ENCODE measurements around the gene POC1B.

POC1B gene

GRCh38 chr12:89411846-89412245 lies 114.0 kb downstream of the POC1B start:
- DNase-seq (ENCODE audit: low read depth) = no peak
- no peak overlapping the region for H3K4me3 ChIP-seq (ENCODE audit: low read depth, low read length)

GRCh38 chr12:89411234-89411633 lies 114.6 kb downstream of the POC1B start:
- no peak for TF ChIP-seq CTCF (conservative IDR thresholded peaks at IDR 0.05; ENCODE audit: low read depth, low read length)
- no peak overlapping the region for H3K4me3 ChIP-seq (ENCODE audit: low read depth, low read length)
- no peak for DNase-seq (ENCODE audit: low read depth)

More at GRCh38 chr12:89411846-89412245, 114.0 kb downstream of the POC1B start:
- no peak for TF ChIP-seq CTCF (conservative IDR thresholded peaks at IDR 0.05; ENCODE audit: low read depth, low read length)

- no peak for DNase-seq (ENCODE audit: low read depth)
- no peak overlapping the region for H3K4me3 ChIP-seq (ENCODE audit: low read depth, low read length)
- no peak for TF ChIP-seq CTCF (conservative IDR thresholded peaks at IDR 0.05; ENCODE audit: low read depth, low read length)
These were observed 120.1 kb downstream of the POC1B start for GRCh38 chr12:89405626-89406345.

GRCh38 chr12:89401433-89402058 lies 124.3 kb downstream of the POC1B start:
- DNase-seq (ENCODE audit: low read depth) = no peak
- H3K4me3 ChIP-seq (ENCODE audit: low read depth, low read length) = no peak overlapping the region
- TF ChIP-seq CTCF (conservative IDR thresholded peaks at IDR 0.05; ENCODE audit: low read depth, low read length) = no peak

GRCh38 chr12:89400415-89400814 lies 125.4 kb downstream of the POC1B start:
- no peak for TF ChIP-seq CTCF (conservative IDR thresholded peaks at IDR 0.05; ENCODE audit: low read depth, low read length)
- no peak for DNase-seq (ENCODE audit: low read depth)
- no peak overlapping the region for H3K4me3 ChIP-seq (ENCODE audit: low read depth, low read length)

- DNase-seq (ENCODE audit: low read depth) = no peak
- H3K4me3 ChIP-seq (ENCODE audit: low read depth, low read length) = no peak overlapping the region
- no peak for TF ChIP-seq CTCF (conservative IDR thresholded peaks at IDR 0.05; ENCODE audit: low read depth, low read length)
These were observed 130.1 kb downstream of the POC1B start for GRCh38 chr12:89395712-89396111.

Data from choroid plexus epithelial cell (primary cell).